DMS114 treated with DMSO at 0.1 percent for 48 hours (cell line): ENCODE results near the gene SLC43A3.
"Not testable (repeated sequence)": the region's sequence is repeated elsewhere in the genome, so short reads cannot be mapped to it uniquely, and the experiment has no call there.

Source experiments
- DNase-seq: peaks from one replicate; lab custom pipeline; 2025; ENCODE audit not compliant: unreplicated experiment; lab: John Stamatoyannopoulos, UW

The SLC43A3 gene

DNA sequence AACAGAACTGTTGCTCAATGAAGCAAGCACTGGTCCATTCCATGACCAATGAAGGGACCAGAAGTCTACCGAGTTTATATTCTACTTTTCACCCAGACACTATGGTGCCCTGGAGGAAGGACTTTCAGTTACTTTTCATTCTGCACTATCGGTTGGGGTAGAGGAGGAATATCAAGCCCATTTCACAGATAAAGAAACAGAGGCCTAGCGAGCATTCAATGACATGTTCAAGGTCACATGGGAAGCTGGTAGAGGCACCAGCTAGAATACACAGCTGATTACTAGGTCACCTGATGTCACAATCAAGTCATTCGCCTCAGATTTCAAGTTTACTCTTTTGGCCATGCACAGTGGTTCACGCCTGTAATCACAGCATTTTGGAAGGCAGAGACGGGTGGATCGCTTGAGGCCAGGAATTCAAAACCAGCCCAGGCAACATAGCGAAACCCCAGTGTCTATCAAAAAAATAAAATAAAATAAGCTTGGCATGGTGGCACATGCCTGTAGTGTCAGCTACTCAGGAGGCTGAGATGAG, 18.9 kb downstream of the SLC43A3 start:
- no peak for DNase-seq

DNA sequence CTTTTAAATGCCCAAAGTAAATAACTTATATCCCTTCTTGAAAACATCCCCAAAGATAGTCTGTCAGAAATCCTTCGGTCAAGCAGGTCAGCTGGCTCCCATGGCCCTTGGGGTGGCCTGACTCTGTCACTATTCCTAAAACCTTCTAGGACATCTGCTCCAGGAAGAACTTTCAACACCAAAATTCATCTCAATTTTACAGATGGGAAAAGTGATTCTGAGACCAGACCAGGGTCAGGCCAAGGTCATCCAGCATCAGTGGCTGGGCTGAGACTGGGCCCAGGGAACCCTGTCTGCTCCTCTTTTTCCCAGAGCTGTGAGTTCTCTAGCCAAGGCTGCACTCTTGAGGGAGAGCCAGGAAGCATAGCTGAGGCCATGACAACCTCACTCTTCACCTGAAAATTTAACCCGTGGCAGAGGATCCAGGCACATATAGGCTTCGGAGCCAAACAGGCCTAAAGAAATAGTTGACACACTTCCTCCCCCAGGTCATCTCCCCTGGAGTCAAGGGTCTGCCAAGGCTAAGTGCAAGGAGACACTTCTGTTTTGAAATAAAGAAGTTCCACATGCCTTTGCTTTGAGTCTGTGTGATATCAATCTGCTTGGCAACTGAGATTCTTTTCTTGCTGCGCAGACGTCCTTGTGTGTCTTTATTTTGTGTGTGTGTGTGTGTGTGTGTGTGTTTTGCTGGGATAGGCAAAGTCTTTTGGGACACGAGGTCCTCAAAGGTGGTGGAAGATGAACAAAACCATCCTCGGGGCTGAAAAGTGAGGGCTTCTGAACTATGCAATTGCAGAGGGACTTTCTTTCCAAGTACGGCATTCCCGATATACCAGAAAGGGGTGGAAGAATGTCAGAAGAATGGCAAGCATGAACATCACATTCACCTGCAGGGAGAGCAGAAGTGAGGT, 19.7 kb downstream of the SLC43A3 start:
- no peak for DNase-seq

DNA sequence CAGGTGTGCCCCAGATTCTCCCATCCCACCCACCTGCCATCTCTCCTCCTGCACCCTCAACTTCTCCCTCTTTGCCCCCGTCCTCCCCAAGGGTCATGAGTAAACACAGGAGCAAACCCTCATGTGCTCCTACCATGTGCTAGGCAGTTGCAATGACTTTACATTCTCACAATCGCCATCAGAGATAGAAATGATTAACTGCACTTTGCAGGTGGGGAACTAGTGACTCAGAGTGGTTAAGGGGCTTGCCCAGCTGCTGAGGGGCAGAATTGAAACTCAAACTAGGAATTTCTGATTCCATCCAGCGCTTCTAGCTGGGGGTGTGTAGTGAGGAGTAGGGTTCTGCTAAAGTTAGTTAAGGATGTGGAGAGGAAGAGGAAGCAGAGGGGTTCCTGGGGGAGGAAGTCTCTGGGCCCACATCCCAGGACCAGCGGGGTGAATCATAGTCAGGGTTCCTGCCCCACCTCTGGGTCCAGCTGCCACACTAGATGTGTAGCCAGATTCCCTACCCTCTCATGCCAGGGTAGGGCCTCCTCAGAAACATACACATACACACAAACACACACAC, 20.5 kb downstream of the SLC43A3 start:
- no peak for DNase-seq

- DNase-seq, result no peak
Observed at GRCh38 chr11:57405271-57405860, 21.6 kb downstream of the SLC43A3 start.

DNA sequence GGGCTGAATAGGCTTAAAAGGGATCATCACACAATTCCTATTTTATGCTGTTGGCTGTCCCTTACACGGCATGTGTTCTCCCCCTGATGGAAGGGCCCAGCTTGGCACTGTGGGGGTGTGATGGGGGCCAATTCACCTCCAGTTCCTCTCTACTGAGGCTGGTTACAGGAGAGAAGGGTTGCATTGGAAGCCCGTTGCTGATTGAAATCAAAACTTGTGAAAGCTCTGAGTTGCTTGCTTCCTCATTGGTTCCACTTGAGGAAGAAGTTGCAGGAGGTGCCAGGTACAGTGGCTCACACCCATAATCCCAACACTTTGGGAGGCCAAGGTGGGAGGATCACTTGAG, 23.1 kb downstream of the SLC43A3 start:
- DNase-seq, result no peak

GRCh38 chr11:57403003-57403801, 23.7 kb downstream of the SLC43A3 start:
- not testable (repeated sequence) for DNase-seq

GRCh38 chr11:57402188-57403002, 24.5 kb downstream of the SLC43A3 start:
- DNase-seq, result no peak

- no peak for DNase-seq
Observed at GRCh38 chr11:57399972-57400578, 26.8 kb downstream of the SLC43A3 start.

DNA sequence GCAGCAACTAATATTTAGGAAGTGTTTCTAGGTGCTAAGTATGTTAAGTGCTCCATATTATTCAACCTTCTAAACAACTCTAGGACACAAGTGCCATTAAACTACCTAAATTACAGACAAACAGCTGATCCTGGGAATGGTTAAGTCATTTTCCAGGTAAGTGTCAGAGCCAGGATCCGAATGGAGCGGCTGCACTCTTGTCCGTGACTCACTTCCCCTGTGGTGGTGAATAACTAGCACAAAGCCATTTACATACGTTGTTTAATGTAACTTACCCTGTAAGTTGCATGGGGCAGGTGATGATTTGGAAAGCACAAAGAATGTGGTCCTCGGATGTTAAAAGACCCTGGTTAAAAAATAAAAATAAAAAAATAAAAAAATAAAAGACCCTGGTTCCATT, 27.7 kb downstream of the SLC43A3 start:
- no peak for DNase-seq

- no peak for DNase-seq
Observed at GRCh38 chr11:57397394-57397990, 29.4 kb downstream of the SLC43A3 start.

GRCh38 chr11:57396744-57397143, 30.2 kb downstream of the SLC43A3 start:
- no peak for DNase-seq

- no peak for DNase-seq
Observed at GRCh38 chr11:57395905-57396623, 30.9 kb downstream of the SLC43A3 start.

GRCh38 chr11:57394203-57394965, 32.5 kb downstream of the SLC43A3 start:
- no peak for DNase-seq

DNA sequence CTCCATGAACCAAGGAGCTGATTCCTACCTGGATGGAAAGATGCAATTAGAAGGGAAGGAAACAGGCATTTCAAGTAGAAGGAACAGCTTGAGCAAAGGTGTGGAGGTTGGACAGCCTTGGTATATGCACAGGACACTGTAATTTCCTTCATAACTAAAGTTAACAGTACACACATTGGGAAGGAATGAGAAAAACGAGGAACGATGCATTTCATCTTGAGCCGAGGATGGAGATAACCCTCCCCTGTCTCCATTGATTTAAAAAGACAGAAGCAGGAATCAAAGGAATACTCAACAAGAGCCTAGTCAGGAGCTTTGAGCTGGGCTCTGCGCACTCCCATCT, 34.2 kb downstream of the SLC43A3 start:
- DNase-seq, result no peak

GRCh38 chr11:57392066-57392762, 34.7 kb downstream of the SLC43A3 start:
- DNase-seq, result no peak

DNA sequence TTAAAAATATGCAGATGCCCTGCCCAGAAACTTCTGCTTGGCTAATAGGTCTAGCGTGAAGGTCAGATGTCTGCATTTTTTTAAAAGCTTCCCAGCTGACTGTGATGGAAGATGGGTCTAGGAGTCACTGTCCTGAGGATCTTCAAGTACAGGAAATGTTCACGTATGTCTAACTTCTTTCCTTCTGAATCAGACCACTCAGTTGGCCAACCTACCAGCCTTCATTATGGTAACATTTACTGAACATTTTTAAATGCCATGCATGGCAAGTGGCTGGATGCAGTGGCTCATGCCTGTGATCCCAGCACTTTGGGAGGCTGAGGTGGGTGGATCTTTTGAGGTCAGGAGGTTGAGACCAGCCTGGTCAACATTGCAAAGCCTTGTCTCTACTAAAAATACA, 35.4 kb downstream of the SLC43A3 start:
- DNase-seq, result no peak

GRCh38 chr11:57391111-57391510, 35.8 kb downstream of the SLC43A3 start:
- DNase-seq, result no peak

DNA sequence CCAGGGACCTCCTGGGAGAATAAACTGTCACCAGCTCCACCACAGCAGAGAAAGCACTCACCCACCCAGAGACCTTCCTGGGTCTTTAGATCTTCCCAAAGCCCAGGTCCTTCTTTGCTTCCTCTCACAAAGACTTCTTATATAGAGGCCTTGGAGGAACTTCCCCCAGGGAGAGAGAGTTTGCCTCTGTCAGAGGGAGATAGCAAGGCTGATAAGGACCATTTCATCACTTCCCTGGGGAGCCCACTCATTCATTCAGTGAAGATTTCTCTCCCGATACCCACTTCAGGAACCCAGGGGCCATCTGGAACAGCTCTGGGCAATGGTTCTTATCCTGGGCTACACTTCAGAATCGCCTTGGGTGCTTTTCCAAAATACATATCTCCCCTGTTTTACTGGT, 36.4 kb downstream of the SLC43A3 start, which contains the start of gene PRG2:
TSS of gene PRG2 (minus strand) at position 116 of the 400 bp plus-strand sequence. CDS start 706 bp downstream, outside the sequence.
- DNase-seq, result no peak
